ENCODE measurements around the gene SAXO2.
"Not testable (repeated sequence)": the region's sequence is repeated elsewhere in the genome, so short reads cannot be mapped to it uniquely, and the experiment has no call there.

Gene SAXO2

GRCh38 chr15:82325646-82326045 is 63.0 kb downstream of the SAXO2 start:
- H3K27me3 ChIP-seq (ENCODE audit: insufficient read depth, low read length); H3K79me2 ChIP-seq (ENCODE audit: control insufficient read depth, insufficient read depth, low read length, unreplicated experiment); H3K4me3 ChIP-seq (ENCODE audit: low read depth, low read length); H2AFZ ChIP-seq (ENCODE audit: low read length, unreplicated experiment); H3K27ac ChIP-seq (ENCODE audit: low read depth, low read length); H3K36me3 ChIP-seq (ENCODE audit: insufficient read depth, low read length); H3K4me1 ChIP-seq (ENCODE audit: control insufficient read depth, insufficient read depth, low read length, unreplicated experiment): not testable (repeated sequence)

GRCh38 chr15:82326896-82327295 is 64.3 kb downstream of the SAXO2 start:
- H2AFZ ChIP-seq (ENCODE audit: low read length, unreplicated experiment); H3K36me3 ChIP-seq (ENCODE audit: insufficient read depth, low read length); H3K4me3 ChIP-seq (ENCODE audit: low read depth, low read length); H3K27me3 ChIP-seq (ENCODE audit: insufficient read depth, low read length); H3K27ac ChIP-seq (ENCODE audit: low read depth, low read length); H3K4me1 ChIP-seq (ENCODE audit: control insufficient read depth, insufficient read depth, low read length, unreplicated experiment); H3K79me2 ChIP-seq (ENCODE audit: control insufficient read depth, insufficient read depth, low read length, unreplicated experiment): not testable (repeated sequence)

- H3K27me3 ChIP-seq (ENCODE audit: insufficient read depth, low read length); H3K27ac ChIP-seq (ENCODE audit: low read depth, low read length); H3K4me3 ChIP-seq (ENCODE audit: low read depth, low read length): not testable (repeated sequence)
Measured at GRCh38 chr15:82327372-82327771, 64.8 kb downstream of the SAXO2 start.

GRCh38 chr15:82329039-82329438 is 66.4 kb downstream of the SAXO2 start:
- not testable (repeated sequence) for H3K27ac ChIP-seq (ENCODE audit: low read depth, low read length); H3K4me1 ChIP-seq (ENCODE audit: control insufficient read depth, insufficient read depth, low read length, unreplicated experiment)

More at GRCh38 chr15:82327372-82327771, 64.8 kb downstream of the SAXO2 start:
- not testable (repeated sequence) for H3K36me3 ChIP-seq (ENCODE audit: insufficient read depth, low read length); H3K4me1 ChIP-seq (ENCODE audit: control insufficient read depth, insufficient read depth, low read length, unreplicated experiment); H3K79me2 ChIP-seq (ENCODE audit: control insufficient read depth, insufficient read depth, low read length, unreplicated experiment); H2AFZ ChIP-seq (ENCODE audit: low read length, unreplicated experiment)

GRCh38 chr15:82330921-82331320 is 68.3 kb downstream of the SAXO2 start:
- H3K4me1 ChIP-seq (ENCODE audit: control insufficient read depth, insufficient read depth, low read length, unreplicated experiment); H3K4me3 ChIP-seq (ENCODE audit: low read depth, low read length); H3K79me2 ChIP-seq (ENCODE audit: control insufficient read depth, insufficient read depth, low read length, unreplicated experiment); H3K36me3 ChIP-seq (ENCODE audit: insufficient read depth, low read length); H2AFZ ChIP-seq (ENCODE audit: low read length, unreplicated experiment); H3K27ac ChIP-seq (ENCODE audit: low read depth, low read length); H3K27me3 ChIP-seq (ENCODE audit: insufficient read depth, low read length): not testable (repeated sequence)

More at GRCh38 chr15:82329039-82329438, 66.4 kb downstream of the SAXO2 start:
- H3K79me2 ChIP-seq (ENCODE audit: control insufficient read depth, insufficient read depth, low read length, unreplicated experiment); H3K27me3 ChIP-seq (ENCODE audit: insufficient read depth, low read length); H3K4me3 ChIP-seq (ENCODE audit: low read depth, low read length); H2AFZ ChIP-seq (ENCODE audit: low read length, unreplicated experiment); H3K36me3 ChIP-seq (ENCODE audit: insufficient read depth, low read length): not testable (repeated sequence)

GRCh38 chr15:82331576-82332304 is 69.1 kb downstream of the SAXO2 start:
- not testable (repeated sequence) for H2AFZ ChIP-seq (ENCODE audit: low read length, unreplicated experiment); H3K27me3 ChIP-seq (ENCODE audit: insufficient read depth, low read length); H3K27ac ChIP-seq (ENCODE audit: low read depth, low read length); H3K36me3 ChIP-seq (ENCODE audit: insufficient read depth, low read length); H3K79me2 ChIP-seq (ENCODE audit: control insufficient read depth, insufficient read depth, low read length, unreplicated experiment); H3K4me1 ChIP-seq (ENCODE audit: control insufficient read depth, insufficient read depth, low read length, unreplicated experiment); H3K4me3 ChIP-seq (ENCODE audit: low read depth, low read length)

GRCh38 chr15:82332711-82333602 is 70.3 kb downstream of the SAXO2 start:
- not testable (repeated sequence) for H3K36me3 ChIP-seq (ENCODE audit: insufficient read depth, low read length); H2AFZ ChIP-seq (ENCODE audit: low read length, unreplicated experiment); H3K4me1 ChIP-seq (ENCODE audit: control insufficient read depth, insufficient read depth, low read length, unreplicated experiment); H3K27me3 ChIP-seq (ENCODE audit: insufficient read depth, low read length); H3K79me2 ChIP-seq (ENCODE audit: control insufficient read depth, insufficient read depth, low read length, unreplicated experiment); H3K27ac ChIP-seq (ENCODE audit: low read depth, low read length); H3K4me3 ChIP-seq (ENCODE audit: low read depth, low read length)

- H3K27ac ChIP-seq (ENCODE audit: low read depth, low read length); H3K4me3 ChIP-seq (ENCODE audit: low read depth, low read length); H3K79me2 ChIP-seq (ENCODE audit: control insufficient read depth, insufficient read depth, low read length, unreplicated experiment); H3K27me3 ChIP-seq (ENCODE audit: insufficient read depth, low read length); H3K4me1 ChIP-seq (ENCODE audit: control insufficient read depth, insufficient read depth, low read length, unreplicated experiment); H3K36me3 ChIP-seq (ENCODE audit: insufficient read depth, low read length); H2AFZ ChIP-seq (ENCODE audit: low read length, unreplicated experiment): not testable (repeated sequence)
Measured at GRCh38 chr15:82333603-82334553, 71.3 kb downstream of the SAXO2 start.
